Mammary epithelial cell (primary cell): ENCODE measurements around the gene CPSF7.

ENCODE experiments used
- EZH2 ChIP-seq: IDR thresholded peaks from 2 replicates; pipeline ENCODE4 v1.6.1; 2012; ENCODE audit warnings: low read length, inconsistent platforms, borderline replicate concordance
- TF ChIP-seq, protein P1 (sequence below), 2 donors: IDR thresholded peaks in 1 of 2; conservative IDR thresholded peaks in 1 of 2; 2 replicates each; pipeline ENCODE4 v1.5.1; 2011 to 2012; ENCODE audit warnings: inconsistent platforms in 2 of 2, low read length in 2 of 2, mild to moderate bottlenecking in 2 of 2, control low read depth in 1 of 2, low read depth in 1 of 2; ENCODE audit not compliant: insufficient read depth in 1 of 2; ENCODE audit errors: extremely low read depth in 1 of 2

DNA sequence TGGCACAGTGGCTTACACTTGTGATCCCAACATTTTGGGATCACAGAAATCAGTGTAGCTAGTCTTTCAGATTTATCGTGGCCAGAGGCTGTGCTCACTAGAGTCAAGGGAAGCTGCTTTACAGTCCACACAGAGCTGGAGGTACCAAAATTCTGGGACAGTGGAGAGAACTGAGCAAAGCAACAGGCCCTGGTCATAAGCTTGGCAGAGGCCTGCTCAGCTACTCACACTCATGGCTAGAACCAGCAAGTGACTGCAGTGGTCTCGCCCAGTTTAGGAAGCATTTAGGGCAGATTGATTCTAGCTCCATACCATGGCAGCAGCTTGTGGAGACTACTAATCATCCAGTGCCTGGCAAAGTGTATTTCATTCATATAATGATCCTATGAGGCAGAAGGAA, 28.6 kb downstream of the CPSF7 start:
- TF ChIP-seq EZH2, result no peak
- TF ChIP-seq, protein P1, sequence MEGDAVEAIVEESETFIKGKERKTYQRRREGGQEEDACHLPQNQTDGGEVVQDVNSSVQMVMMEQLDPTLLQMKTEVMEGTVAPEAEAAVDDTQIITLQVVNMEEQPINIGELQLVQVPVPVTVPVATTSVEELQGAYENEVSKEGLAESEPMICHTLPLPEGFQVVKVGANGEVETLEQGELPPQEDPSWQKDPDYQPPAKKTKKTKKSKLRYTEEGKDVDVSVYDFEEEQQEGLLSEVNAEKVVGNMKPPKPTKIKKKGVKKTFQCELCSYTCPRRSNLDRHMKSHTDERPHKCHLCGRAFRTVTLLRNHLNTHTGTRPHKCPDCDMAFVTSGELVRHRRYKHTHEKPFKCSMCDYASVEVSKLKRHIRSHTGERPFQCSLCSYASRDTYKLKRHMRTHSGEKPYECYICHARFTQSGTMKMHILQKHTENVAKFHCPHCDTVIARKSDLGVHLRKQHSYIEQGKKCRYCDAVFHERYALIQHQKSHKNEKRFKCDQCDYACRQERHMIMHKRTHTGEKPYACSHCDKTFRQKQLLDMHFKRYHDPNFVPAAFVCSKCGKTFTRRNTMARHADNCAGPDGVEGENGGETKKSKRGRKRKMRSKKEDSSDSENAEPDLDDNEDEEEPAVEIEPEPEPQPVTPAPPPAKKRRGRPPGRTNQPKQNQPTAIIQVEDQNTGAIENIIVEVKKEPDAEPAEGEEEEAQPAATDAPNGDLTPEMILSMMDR (conservative IDR thresholded peaks at IDR 0.05 in 1 of 2, IDR thresholded peaks at IDR 0.05 in 1 of 2; ENCODE audit: extremely low read depth in 1 of 2, insufficient read depth in 1 of 2, low read depth in 1 of 2, low read length in 2 of 2), result no peak
